B cell (primary cell): ENCODE results near the gene TERB1.

Experiments used
- CTCF ChIP-seq: fragments of 200-600 bp; IDR thresholded peaks from one replicate; pipeline ENCODE4 v1.8.0; 2022; ENCODE audit warnings: antibody characterized with exemption, mild to moderate bottlenecking
- EZH2 ChIP-seq: IDR thresholded peaks from 2 replicates; pipeline ENCODE4 v1.6.1; 2012; ENCODE audit warnings: borderline replicate concordance, low read depth, mild to moderate bottlenecking, moderate library complexity, low read length; ENCODE audit not compliant: insufficient read depth, poor library complexity, severe bottlenecking

GRCh38 chr16:66711581-66711980 is 89.8 kb downstream of the TERB1 start:
- TF ChIP-seq CTCF (no peak), EZH2 (no peak)
